HuH-7.5 (cell line): ENCODE data around the gene TAS2R40.
A peak's percentile ranks its signal among the peaks of the same experiment; 100 is the strongest.
"Not testable (repeated sequence)": the region's sequence is repeated elsewhere in the genome, so short reads cannot be mapped to it uniquely, and the experiment has no call there.

ENCODE experiments used
- DNase-seq: peaks from one replicate; pipeline ENCODE4 v3.0.0; 2011; ENCODE audit warnings: low spot score

The TAS2R40 gene

GRCh38 chr7:143221737-143222136 lies at the start of gene TAS2R40:
Gene TAS2R40, plus strand, starts transcription at chr7:143222037. Its CDS starts 42 bp downstream, at chr7:143222079.
- no peak for DNase-seq

- DNase-seq: no peak
Observed at GRCh38 chr7:143172354-143172753, 49.5 kb upstream of the TAS2R40 start.

GRCh38 chr7:143176128-143176527 lies 45.7 kb upstream of the TAS2R40 start:
- no peak for DNase-seq

GRCh38 chr7:143177374-143178119 lies 44.3 kb upstream of the TAS2R40 start:
- DNase-seq: no peak

GRCh38 chr7:143180771-143181170 lies 41.1 kb upstream of the TAS2R40 start:
- not testable (repeated sequence) for DNase-seq

- no peak for DNase-seq
Observed at GRCh38 chr7:143181349-143181748, 40.5 kb upstream of the TAS2R40 start.

- DNase-seq: no peak
Observed at GRCh38 chr7:143183024-143183423, 38.8 kb upstream of the TAS2R40 start, which contains the start of gene TAS2R39. Gene TAS2R39, plus strand, starts transcription at chr7:143183419. Its CDS starts 0 bp downstream, at chr7:143183419.

GRCh38 chr7:143185551-143185950 lies 36.3 kb upstream of the TAS2R40 start:
- no peak for DNase-seq

GRCh38 chr7:143188994-143189393 lies 32.8 kb upstream of the TAS2R40 start:
- no peak for DNase-seq

GRCh38 chr7:143193880-143194279 lies 28.0 kb upstream of the TAS2R40 start:
- DNase-seq: no peak

GRCh38 chr7:143199040-143199439 lies 22.8 kb upstream of the TAS2R40 start:
- DNase-seq: no peak

- no peak for DNase-seq
Observed at GRCh38 chr7:143202161-143202560, 19.7 kb upstream of the TAS2R40 start.

- DNase-seq: no peak
Observed at GRCh38 chr7:143203386-143203785, 18.5 kb upstream of the TAS2R40 start.

- DNase-seq: no peak
Observed at GRCh38 chr7:143205560-143206293, 16.1 kb upstream of the TAS2R40 start.

GRCh38 chr7:143210541-143210940 lies 11.3 kb upstream of the TAS2R40 start:
- DNase-seq: no peak

GRCh38 chr7:143213478-143213877 lies 8.4 kb upstream of the TAS2R40 start:
- DNase-seq: not testable (repeated sequence)

- peak; percentile 45 for DNase-seq
Observed at GRCh38 chr7:143214789-143215679, 6.8 kb upstream of the TAS2R40 start.

- no peak for DNase-seq
Observed at GRCh38 chr7:143216151-143216550, 5.7 kb upstream of the TAS2R40 start.

GRCh38 chr7:143216686-143217085 lies 5.2 kb upstream of the TAS2R40 start:
- no peak for DNase-seq

- DNase-seq: no peak
Observed at GRCh38 chr7:143217806-143218205, 4.0 kb upstream of the TAS2R40 start.

GRCh38 chr7:143221286-143221685 lies 551 bp upstream of the TAS2R40 start:
- DNase-seq: no peak

- no peak for DNase-seq
Observed at GRCh38 chr7:143222782-143223181, 945 bp downstream of the TAS2R40 start.
